ENCODE results near the gene RFX1.
"Not testable (repeated sequence)": the region's sequence is repeated elsewhere in the genome, so short reads cannot be mapped to it uniquely, and the experiment has no call there.

DNA sequence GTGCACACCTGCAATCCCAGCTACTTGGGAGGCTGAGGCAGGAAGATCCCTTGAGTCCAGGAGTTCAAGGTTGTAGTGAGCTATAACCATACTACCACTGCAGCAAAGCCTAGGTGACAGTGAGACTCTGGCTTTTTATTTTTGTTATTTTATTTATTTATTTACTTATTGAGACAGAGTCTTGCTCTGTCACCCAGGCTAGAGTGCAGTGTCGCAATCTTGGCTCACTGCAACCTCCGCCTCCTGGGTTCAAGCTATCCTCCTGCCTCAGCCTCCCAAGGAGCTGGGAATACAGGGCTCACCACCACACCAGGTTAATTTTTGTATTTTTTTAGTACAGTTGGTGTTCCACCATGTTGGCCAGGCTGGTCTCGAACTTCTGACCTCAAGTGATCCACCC, 32.6 kb downstream of the RFX1 start:
- TF ChIP-seq POLR2A, TAF1, POLR2AphosphoS5 (IDR thresholded peaks at IDR 0.05; ENCODE audit: low read depth, low read length): not testable (repeated sequence)
